Measurements from ENCODE around the gene ANG. TPM values are rescaled to one million over a fixed set of nuclear protein-coding genes. Genes with fewer than 3 reads are reported as not detected.
A peak's percentile ranks its signal among the peaks of the same experiment; 100 is the strongest.

The ANG gene
- total RNA-seq, 4 donors from 2014 or later = 13.7 to 30.6 (median 19.8) TPM

- no peaks in the 10 kb centered on the region for H3K27me3 ChIP-seq
- no peak for DNase-seq (ENCODE audit: extremely low spot score)
These were observed 8.2 kb downstream of the ANG start for GRCh38 chr14:20696764-20697163.

GRCh38 chr14:20697273-20698017 is 8.9 kb downstream of the ANG start:
- peak; percentile 53 to 61 (median 54) for TF ChIP-seq CTCF (IDR thresholded peaks at IDR 0.05)
- no peak for TF ChIP-seq POLR2AphosphoS5 (IDR thresholded peaks at IDR 0.05)
- no peak for TF ChIP-seq POLR2A (IDR thresholded peaks at IDR 0.05; ENCODE audit: low read depth)
- no peak for TF ChIP-seq EP300 (IDR thresholded peaks at IDR 0.05)
- intact Hi-C loops (cut with DNase I) = loop anchor here (5.0 kb wide), 2 partner anchors 160 to 275 kb away; no protein-coding TSS in a partner anchor
- WGBS = 36% methylated on average over 6 of the region's 6 CpGs
- Histone ChIP-seq H3K4me3 (no peak overlapping the region), H3K27me3 (no peaks in the 10 kb centered on the region), H3K27ac (replicated peaks in 1 of 4) (no peak overlapping the region), H3K9me3 (no peaks in the 10 kb centered on the region), H3K4me1 (no peaks in the 10 kb centered on the region), H3K36me3 (peaks cover 12 to 43% (median 13%) of the 10 kb centered on the region in 4 donors)
- no peak for DNase-seq (ENCODE audit: extremely low spot score)

More at GRCh38 chr14:20696764-20697163, 8.2 kb downstream of the ANG start:
- Histone ChIP-seq H3K4me1 (peaks cover 0 to under 1% (median 0%) of the 10 kb centered on the region in 4 donors), H3K27ac (replicated peaks in 1 of 4) (no peak overlapping the region), H3K4me3 (no peak overlapping the region), H3K36me3 (peaks cover 12 to 43% (median 13%) of the 10 kb centered on the region in 4 donors), H3K9me3 (no peaks in the 10 kb centered on the region)
- intact Hi-C loops (cut with DNase I) = loop anchor here (5.0 kb wide), 2 partner anchors 161 to 276 kb away; no protein-coding TSS in a partner anchor
- TF ChIP-seq EP300 (IDR thresholded peaks at IDR 0.05) = no peak
- TF ChIP-seq CTCF (IDR thresholded peaks at IDR 0.05) = no peak
- TF ChIP-seq POLR2AphosphoS5 (IDR thresholded peaks at IDR 0.05) = no peak
- TF ChIP-seq POLR2A (IDR thresholded peaks at IDR 0.05; ENCODE audit: low read depth) = no peak
- 80% methylated on average over 5 of the region's 5 CpGs for WGBS

- peaks cover 12 to 43% (median 13%) of the 10 kb centered on the region in 4 donors for H3K36me3 ChIP-seq
These were observed 9.4 kb downstream of the ANG start for GRCh38 chr14:20698018-20698329.

GRCh38 chr14:20698934-20699333 is 10.4 kb downstream of the ANG start:
- intact Hi-C loops (cut with DNase I) = loop anchor here (5.0 kb wide), 2 partner anchors 158 to 273 kb away; no protein-coding TSS in a partner anchor
- Histone ChIP-seq H3K36me3 (peaks cover 6 to 35% (median 8%) of the 10 kb centered on the region in 4 donors), H3K9me3 (no peaks in the 10 kb centered on the region), H3K4me1 (no peaks in the 10 kb centered on the region), H3K4me3 (no peak overlapping the region), H3K27ac (replicated peaks in 1 of 4) (no peak overlapping the region), H3K27me3 (no peaks in the 10 kb centered on the region)
- TF ChIP-seq CTCF (IDR thresholded peaks at IDR 0.05) (no peak), POLR2AphosphoS5 (IDR thresholded peaks at IDR 0.05) (no peak), EP300 (IDR thresholded peaks at IDR 0.05) (no peak), POLR2A (IDR thresholded peaks at IDR 0.05; ENCODE audit: low read depth) (no peak)
- WGBS = 82% methylated on average over 5 of the region's 5 CpGs
- no peak for DNase-seq (ENCODE audit: extremely low spot score)

More at GRCh38 chr14:20698018-20698329, 9.4 kb downstream of the ANG start:
- Histone ChIP-seq H3K9me3 (no peaks in the 10 kb centered on the region), H3K27ac (replicated peaks in 1 of 4) (no peak overlapping the region), H3K4me1 (no peaks in the 10 kb centered on the region), H3K4me3 (no peak overlapping the region), H3K27me3 (no peaks in the 10 kb centered on the region)
- no peak for TF ChIP-seq CTCF (IDR thresholded peaks at IDR 0.05)
- TF ChIP-seq POLR2AphosphoS5 (IDR thresholded peaks at IDR 0.05) = no peak
- no peak for TF ChIP-seq POLR2A (IDR thresholded peaks at IDR 0.05; ENCODE audit: low read depth)
- no peak for TF ChIP-seq EP300 (IDR thresholded peaks at IDR 0.05)
- intact Hi-C loops (cut with DNase I) = loop anchor here (5.0 kb wide), 2 partner anchors 159 to 274 kb away; no protein-coding TSS in a partner anchor
- no peak for DNase-seq (ENCODE audit: extremely low spot score)
